ENCODE data around the gene SLC29A4.
"Not testable (repeated sequence)": the region's sequence is repeated elsewhere in the genome, so short reads cannot be mapped to it uniquely, and the experiment has no call there.

SLC29A4 gene

DNA sequence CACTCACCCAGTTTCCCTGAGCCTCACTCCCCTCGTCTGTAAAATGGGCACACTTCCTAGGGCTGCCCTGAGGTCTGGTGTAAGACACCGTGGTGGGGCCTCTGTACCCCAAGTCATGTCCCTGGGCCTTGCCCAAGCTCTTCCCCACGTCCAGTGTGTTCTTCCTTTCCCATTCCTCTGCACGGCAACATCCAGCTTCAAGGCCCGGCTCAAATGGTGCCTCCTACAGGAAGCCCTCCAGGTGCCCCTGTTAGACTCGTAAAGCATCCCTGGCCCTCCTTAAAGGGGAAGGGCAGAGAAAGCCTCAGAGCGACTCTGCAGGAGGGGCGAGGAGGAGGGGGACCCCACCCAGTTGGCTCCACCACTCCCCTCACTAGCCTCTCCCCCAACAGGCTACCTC lies 8.6 kb downstream of the SLC29A4 start:
- Histone ChIP-seq H3K4me3 (ENCODE audit: low read length) (no peak overlapping the region), H3K9me3 (ENCODE audit: insufficient read depth, low read depth, low read length) (no peaks in the 10 kb centered on the region), H3K9ac (ENCODE audit: low read depth, low read length) (no peak overlapping the region), H3K27me3 (ENCODE audit: insufficient read depth, low read length) (no peaks in the 10 kb centered on the region), H3K4me1 (ENCODE audit: insufficient read depth, low read length) (no peaks in the 10 kb centered on the region), H3K36me3 (ENCODE audit: insufficient read depth, low read depth, low read length) (peaks cover 9% of the 10 kb centered on the region; the same call in 1 of the 2 replicates), H3K27ac (ENCODE audit: low read length) (no peak overlapping the region)

DNA sequence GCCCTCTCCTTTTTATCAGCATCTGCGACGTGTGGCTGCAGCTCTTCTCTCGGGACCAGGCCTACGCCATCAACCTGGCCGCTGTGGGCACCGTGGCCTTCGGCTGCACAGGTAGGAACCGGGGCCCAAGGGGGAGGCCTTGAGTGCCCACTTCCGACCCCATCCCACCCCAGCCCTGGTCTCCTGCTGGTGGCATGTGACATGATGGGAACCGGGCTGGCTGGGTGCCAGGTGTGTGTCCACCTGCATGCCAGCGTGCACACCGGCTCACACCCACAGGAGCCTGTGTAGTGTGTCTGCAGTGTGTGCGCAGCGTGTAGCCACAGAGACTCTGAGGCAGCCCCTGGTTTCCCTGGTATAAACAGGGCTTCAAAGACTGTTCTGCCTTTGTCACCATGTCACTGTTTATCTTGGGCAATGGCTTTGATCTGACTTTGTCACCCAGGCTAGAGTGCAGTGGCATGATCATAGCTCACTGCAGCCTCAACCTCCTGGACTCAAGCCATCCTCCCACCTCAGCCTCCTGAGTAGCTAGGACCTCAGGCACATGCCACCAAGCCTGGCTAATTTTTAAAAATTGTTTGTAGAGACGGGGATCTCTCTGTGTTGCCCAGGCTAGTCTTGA lies 9.1 kb downstream of the SLC29A4 start:
- H3K9ac ChIP-seq (ENCODE audit: low read depth, low read length); H3K27me3 ChIP-seq (ENCODE audit: insufficient read depth, low read length); H3K9me3 ChIP-seq (ENCODE audit: insufficient read depth, low read depth, low read length); H3K27ac ChIP-seq (ENCODE audit: low read length); H3K36me3 ChIP-seq (ENCODE audit: insufficient read depth, low read depth, low read length); H3K4me3 ChIP-seq (ENCODE audit: low read length); H3K4me1 ChIP-seq (ENCODE audit: insufficient read depth, low read length): not testable (repeated sequence)

- no peak overlapping the region for H3K9ac ChIP-seq (ENCODE audit: low read depth, low read length)
- H3K4me1 ChIP-seq (ENCODE audit: insufficient read depth, low read length): no peaks in the 10 kb centered on the region; the same call in 1 of the 2 replicates
- no peak overlapping the region for H3K4me3 ChIP-seq (ENCODE audit: low read length)
These were observed 11.6 kb downstream of the SLC29A4 start for GRCh38 chr7:5294169-5294987.

GRCh38 chr7:5295039-5296014 lies 12.6 kb downstream of the SLC29A4 start:
- peaks cover 14% of the 10 kb centered on the region for H3K27me3 ChIP-seq (ENCODE audit: insufficient read depth, low read length)
- no peaks in the 10 kb centered on the region for H3K9me3 ChIP-seq (ENCODE audit: insufficient read depth, low read depth, low read length)
- H3K4me1 ChIP-seq (ENCODE audit: insufficient read depth, low read length): no peaks in the 10 kb centered on the region; the same call in 1 of the 2 replicates

More at GRCh38 chr7:5294169-5294987, 11.6 kb downstream of the SLC29A4 start:
- Histone ChIP-seq H3K36me3 (ENCODE audit: insufficient read depth, low read depth, low read length) (peaks cover 4% of the 10 kb centered on the region; the same call in 1 of the 2 replicates), H3K9me3 (ENCODE audit: insufficient read depth, low read depth, low read length) (no peaks in the 10 kb centered on the region), H3K27me3 (ENCODE audit: insufficient read depth, low read length) (peaks cover 14% of the 10 kb centered on the region), H3K27ac (ENCODE audit: low read length) (no peak overlapping the region)

GRCh38 chr7:5296015-5296610 lies 13.4 kb downstream of the SLC29A4 start:
- Histone ChIP-seq H3K27ac (ENCODE audit: low read length) (no peak overlapping the region), H3K4me1 (ENCODE audit: insufficient read depth, low read length) (no peaks in the 10 kb centered on the region; the same call in 1 of the 2 replicates), H3K27me3 (ENCODE audit: insufficient read depth, low read length) (peaks cover 14% of the 10 kb centered on the region), H3K36me3 (ENCODE audit: insufficient read depth, low read depth, low read length) (peaks cover 4% of the 10 kb centered on the region; the same call in 1 of the 2 replicates), H3K4me3 (ENCODE audit: low read length) (peak overlapping the region; percentile 65), H3K9me3 (ENCODE audit: insufficient read depth, low read depth, low read length) (no peaks in the 10 kb centered on the region), H3K9ac (ENCODE audit: low read depth, low read length) (peak overlapping the region; percentile 51; the same call in 1 of the 2 replicates)

More at GRCh38 chr7:5295039-5296014, 12.6 kb downstream of the SLC29A4 start:
- Histone ChIP-seq H3K36me3 (ENCODE audit: insufficient read depth, low read depth, low read length) (peaks cover 4% of the 10 kb centered on the region; the same call in 1 of the 2 replicates), H3K4me3 (ENCODE audit: low read length) (peak overlapping the region; percentile 65), H3K27ac (ENCODE audit: low read length) (no peak overlapping the region), H3K9ac (ENCODE audit: low read depth, low read length) (peak overlapping the region; percentile 51; the same call in 1 of the 2 replicates)

DNA sequence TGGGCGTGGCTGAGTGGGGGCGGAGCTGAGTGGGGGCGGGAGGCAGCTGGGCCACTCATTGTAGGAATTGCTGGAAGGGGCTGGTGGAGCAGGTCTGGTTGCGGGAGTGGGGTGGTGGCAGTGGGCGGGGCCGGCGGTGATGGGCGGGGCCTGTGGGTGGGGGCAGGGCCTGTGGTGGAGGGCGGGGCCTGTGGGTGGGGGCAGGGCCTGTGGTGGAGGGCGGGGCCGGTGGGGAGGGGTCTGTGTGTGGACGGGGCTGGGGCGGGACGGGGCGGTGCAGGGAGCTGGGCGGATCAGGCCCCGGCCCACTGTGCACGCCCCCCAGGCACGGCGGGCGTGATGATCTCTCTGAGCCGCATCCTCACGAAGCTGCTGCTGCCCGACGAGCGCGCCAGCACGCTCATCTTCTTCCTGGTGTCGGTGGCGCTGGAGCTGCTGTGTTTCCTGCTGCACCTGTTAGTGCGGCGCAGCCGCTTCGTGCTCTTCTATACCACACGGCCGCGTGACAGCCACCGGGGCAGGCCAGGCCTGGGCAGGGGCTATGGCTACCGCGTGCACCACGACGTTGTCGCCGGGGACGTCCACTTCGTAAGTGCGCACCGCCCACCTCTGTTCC lies 14.0 kb downstream of the SLC29A4 start:
- H3K36me3 ChIP-seq (ENCODE audit: insufficient read depth, low read depth, low read length): peaks cover 4% of the 10 kb centered on the region; the same call in 1 of the 2 replicates
- peaks cover 14% of the 10 kb centered on the region for H3K27me3 ChIP-seq (ENCODE audit: insufficient read depth, low read length)
- no peaks in the 10 kb centered on the region for H3K9me3 ChIP-seq (ENCODE audit: insufficient read depth, low read depth, low read length)
- H3K4me1 ChIP-seq (ENCODE audit: insufficient read depth, low read length): no peaks in the 10 kb centered on the region; the same call in 1 of the 2 replicates
- no peak overlapping the region for H3K9ac ChIP-seq (ENCODE audit: low read depth, low read length)
- H3K4me3 ChIP-seq (ENCODE audit: low read length): peak overlapping the region; percentile 57
- no peak overlapping the region for H3K27ac ChIP-seq (ENCODE audit: low read length)

DNA sequence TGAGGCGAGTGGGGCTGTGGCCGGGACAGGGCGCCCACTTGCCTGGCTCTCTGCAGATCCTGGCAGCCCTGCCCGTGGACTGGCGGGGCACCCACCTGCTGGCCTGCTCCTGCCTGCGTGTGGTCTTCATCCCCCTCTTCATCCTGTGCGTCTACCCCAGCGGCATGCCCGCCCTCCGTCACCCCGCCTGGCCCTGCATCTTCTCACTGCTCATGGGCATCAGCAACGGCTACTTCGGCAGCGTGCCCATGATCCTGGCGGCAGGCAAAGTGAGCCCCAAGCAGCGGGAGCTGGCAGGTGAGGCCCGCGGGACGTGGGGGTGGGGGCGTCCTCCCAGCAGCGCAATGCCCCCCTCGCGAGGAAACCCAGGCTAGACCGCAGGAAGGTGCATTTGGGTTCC lies 17.6 kb downstream of the SLC29A4 start:
- H3K27ac ChIP-seq (ENCODE audit: low read length): no peak overlapping the region
- H3K27me3 ChIP-seq (ENCODE audit: insufficient read depth, low read length): peaks cover 14% of the 10 kb centered on the region
- no peaks in the 10 kb centered on the region for H3K9me3 ChIP-seq (ENCODE audit: insufficient read depth, low read depth, low read length)
- no peaks in the 10 kb centered on the region for H3K36me3 ChIP-seq (ENCODE audit: insufficient read depth, low read depth, low read length)
- no peaks in the 10 kb centered on the region; the same call in 1 of the 2 replicates for H3K4me1 ChIP-seq (ENCODE audit: insufficient read depth, low read length)
- H3K4me3 ChIP-seq (ENCODE audit: low read length): no peak overlapping the region
- H3K9ac ChIP-seq (ENCODE audit: low read depth, low read length): no peak overlapping the region

DNA sequence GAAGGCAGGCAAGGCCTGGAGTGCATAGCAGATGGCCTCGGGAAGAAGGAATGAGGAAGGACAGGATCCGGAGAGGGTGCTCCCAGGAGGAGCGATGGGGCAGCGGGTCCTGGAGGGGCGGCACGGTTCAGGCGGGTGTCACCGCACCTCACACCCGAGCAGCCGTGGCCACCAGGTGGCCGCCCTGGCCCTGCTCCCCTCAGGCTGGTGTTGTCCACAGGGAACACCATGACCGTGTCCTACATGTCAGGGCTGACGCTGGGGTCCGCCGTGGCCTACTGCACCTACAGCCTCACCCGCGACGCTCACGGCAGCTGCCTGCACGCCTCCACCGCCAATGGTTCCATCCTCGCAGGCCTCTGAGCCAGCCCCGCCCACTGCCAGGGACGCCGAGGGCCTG lies 19.8 kb downstream of the SLC29A4 start:
- H3K9ac ChIP-seq (ENCODE audit: low read depth, low read length): no peak overlapping the region
- no peak overlapping the region for H3K4me3 ChIP-seq (ENCODE audit: low read length)
- no peaks in the 10 kb centered on the region for H3K9me3 ChIP-seq (ENCODE audit: insufficient read depth, low read depth, low read length)
- peaks cover 6% of the 10 kb centered on the region; the same call in 1 of the 2 replicates for H3K27me3 ChIP-seq (ENCODE audit: insufficient read depth, low read length)
- no peak overlapping the region for H3K27ac ChIP-seq (ENCODE audit: low read length)
- H3K4me1 ChIP-seq (ENCODE audit: insufficient read depth, low read length): no peaks in the 10 kb centered on the region
- no peaks in the 10 kb centered on the region for H3K36me3 ChIP-seq (ENCODE audit: insufficient read depth, low read depth, low read length)

GRCh38 chr7:5303061-5303460 lies 20.3 kb downstream of the SLC29A4 start:
- Histone ChIP-seq H3K9me3 (ENCODE audit: insufficient read depth, low read depth, low read length) (no peaks in the 10 kb centered on the region), H3K36me3 (ENCODE audit: insufficient read depth, low read depth, low read length) (no peaks in the 10 kb centered on the region), H3K4me3 (ENCODE audit: low read length) (no peak overlapping the region), H3K4me1 (ENCODE audit: insufficient read depth, low read length) (no peaks in the 10 kb centered on the region), H3K27me3 (ENCODE audit: insufficient read depth, low read length) (peaks cover 1% of the 10 kb centered on the region; the same call in 1 of the 2 replicates), H3K9ac (ENCODE audit: low read depth, low read length) (no peak overlapping the region), H3K27ac (ENCODE audit: low read length) (no peak overlapping the region)

GRCh38 chr7:5303591-5304505 lies 21.1 kb downstream of the SLC29A4 start:
- no peak overlapping the region for H3K4me3 ChIP-seq (ENCODE audit: low read length)
- no peaks in the 10 kb centered on the region for H3K9me3 ChIP-seq (ENCODE audit: insufficient read depth, low read depth, low read length)
- H3K9ac ChIP-seq (ENCODE audit: low read depth, low read length): no peak overlapping the region
- H3K4me1 ChIP-seq (ENCODE audit: insufficient read depth, low read length): no peaks in the 10 kb centered on the region
- no peak overlapping the region for H3K27ac ChIP-seq (ENCODE audit: low read length)
- no peaks in the 10 kb centered on the region for H3K36me3 ChIP-seq (ENCODE audit: insufficient read depth, low read depth, low read length)
- no peaks in the 10 kb centered on the region for H3K27me3 ChIP-seq (ENCODE audit: insufficient read depth, low read length)

Measured in iPS-20b (cell line).